Ectodermal cell (in vitro differentiated cells): Measurements from ENCODE around the gene DGKG.

Experiments used
- H3K27ac ChIP-seq: 2 replicates; pipeline ENCODE4 v1.7.0; 2013; ENCODE audit warnings: mild to moderate bottlenecking, low read depth, low read length; ENCODE audit not compliant: insufficient read depth, poor library complexity, severe bottlenecking
- H3K27me3 ChIP-seq: 2 replicates; pipeline ENCODE4 v1.7.0; 2013; ENCODE audit warnings: mild to moderate bottlenecking, low read length; ENCODE audit not compliant: insufficient read depth, control insufficient read depth, poor library complexity, severe bottlenecking
- H3K36me3 ChIP-seq: one replicate; pipeline ENCODE4 v1.7.0; 2013; ENCODE audit warnings: low read length; ENCODE audit not compliant: control insufficient read depth, insufficient read depth
- H3K4me1 ChIP-seq: one replicate; pipeline ENCODE4 v1.7.0; 2013; ENCODE audit warnings: low read length; ENCODE audit not compliant: control insufficient read depth, insufficient read depth
- H3K4me3 ChIP-seq: 2 replicates; pipeline ENCODE4 v1.7.0; 2013; ENCODE audit warnings: low read depth, low read length, control low read depth; ENCODE audit not compliant: insufficient read depth
- H3K9me3 ChIP-seq: 2 replicates; pipeline ENCODE4 v1.7.0; 2013; ENCODE audit warnings: mild to moderate bottlenecking, low read length, moderate library complexity; ENCODE audit not compliant: control insufficient read depth
- WGBS, 2 experiments: methylation state at CpG; one replicate each; pipeline ENCODE4 v1.1.7; 2013; ENCODE audit warnings: missing lambda C conversion rate in 2 of 2; 5-methylcytosine and 5-hydroxymethylcytosine counted together

The DGKG gene

DNA sequence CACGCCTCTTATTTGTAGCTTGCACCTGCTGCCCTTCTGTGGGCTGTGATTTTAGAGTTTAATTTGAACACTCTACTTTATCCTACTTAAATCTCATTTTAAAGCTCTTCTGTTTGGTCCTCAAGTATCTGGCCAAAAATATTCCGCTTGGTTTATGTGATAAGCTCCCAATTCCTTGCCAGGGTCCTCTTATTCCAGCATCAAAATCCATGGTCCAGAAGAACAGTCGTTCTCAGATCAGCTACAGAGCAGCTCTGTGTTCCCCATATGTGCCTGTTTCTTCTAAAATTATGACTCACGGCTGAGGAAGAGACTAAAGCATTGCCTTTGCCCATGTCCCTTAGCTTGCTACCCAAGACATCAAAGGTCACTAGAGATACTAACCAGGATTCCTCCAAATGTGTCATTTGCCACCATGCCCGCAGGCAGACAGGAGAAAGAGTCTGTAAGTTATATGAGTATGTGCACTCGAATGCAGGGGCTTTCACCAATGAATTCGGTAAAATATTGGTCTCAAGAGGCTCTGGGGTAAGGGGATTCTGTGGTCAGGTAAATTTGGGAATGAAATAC is 137.9 kb downstream of the DGKG start:
- Histone ChIP-seq H3K9me3 (no peaks in the 10 kb centered on the region), H3K36me3 (no peaks in the 10 kb centered on the region), H3K4me1 (no peaks in the 10 kb centered on the region), H3K27me3 (no peaks in the 10 kb centered on the region), H3K27ac (no peak overlapping the region), H3K4me3 (no peak overlapping the region)
- 90 to 92% methylated on average over 7 of the region's 7 CpGs for WGBS, 2 experiments

DNA sequence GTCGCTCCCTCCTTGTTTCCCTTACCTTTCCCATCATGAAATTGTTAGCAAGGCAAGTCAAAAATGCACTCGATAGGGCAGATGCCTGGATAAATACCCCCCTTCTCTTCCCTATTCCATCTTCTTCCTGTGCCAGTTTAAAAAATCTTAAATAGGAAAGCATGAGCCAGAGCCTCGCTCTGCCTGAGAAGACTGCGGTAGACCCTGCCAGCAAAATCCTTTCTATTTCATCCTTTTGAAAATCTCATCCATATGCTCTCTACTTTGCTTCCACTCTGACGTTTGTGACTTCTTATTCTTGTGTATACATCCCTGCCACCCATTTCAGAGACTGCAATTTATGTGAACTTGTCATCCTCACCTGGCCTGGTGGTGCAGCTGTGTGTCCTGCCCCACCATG is 138.6 kb downstream of the DGKG start:
- WGBS, 2 experiments = 85 to 90% methylated on average over 5 of the region's 5 CpGs
- H3K27me3 ChIP-seq = no peaks in the 10 kb centered on the region
- H3K36me3 ChIP-seq = no peaks in the 10 kb centered on the region

DNA sequence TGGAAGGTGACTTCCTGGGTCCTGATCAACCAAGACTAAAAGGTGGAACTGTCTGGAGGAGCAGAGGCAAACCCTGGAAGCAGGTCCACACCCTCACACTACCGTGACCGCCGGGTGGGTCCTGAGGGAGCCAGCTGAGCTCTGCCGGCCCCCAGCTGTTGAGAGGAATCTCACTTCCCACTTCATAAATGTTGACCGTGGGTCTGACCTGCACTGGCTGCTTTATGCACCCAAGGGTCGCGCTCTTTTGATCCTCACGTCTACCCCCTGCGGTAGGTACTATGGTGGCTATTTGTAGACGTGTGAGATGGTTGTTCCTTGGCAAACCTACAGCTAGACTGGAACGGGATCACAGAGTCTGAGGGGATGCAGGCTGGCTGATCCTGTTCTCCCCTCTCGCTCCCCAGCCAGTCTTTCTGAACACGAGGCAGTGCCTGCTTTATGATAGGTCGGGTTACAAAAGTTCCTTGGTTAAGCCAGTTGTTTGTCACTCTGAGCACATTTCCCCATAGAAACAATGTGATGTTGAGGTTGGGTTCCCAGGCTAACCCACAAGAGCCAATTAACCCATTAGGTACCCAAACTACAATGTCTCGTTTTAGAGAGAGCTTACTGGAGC is 140.2 kb downstream of the DGKG start:
- 86 to 87% methylated on average over 15 of the region's 15 CpGs for WGBS, 2 experiments
- H3K36me3 ChIP-seq = no peaks in the 10 kb centered on the region
- no peaks in the 10 kb centered on the region for H3K27me3 ChIP-seq
- H3K27ac ChIP-seq = no peak overlapping the region
- H3K4me1 ChIP-seq = no peaks in the 10 kb centered on the region
- no peak overlapping the region for H3K4me3 ChIP-seq
- no peaks in the 10 kb centered on the region for H3K9me3 ChIP-seq

More for the DNA sequence above, 138.6 kb downstream of the DGKG start:
- H3K27ac ChIP-seq = no peak overlapping the region
- H3K4me1 ChIP-seq = no peaks in the 10 kb centered on the region
- H3K9me3 ChIP-seq = no peaks in the 10 kb centered on the region
- H3K4me3 ChIP-seq = no peak overlapping the region

DNA sequence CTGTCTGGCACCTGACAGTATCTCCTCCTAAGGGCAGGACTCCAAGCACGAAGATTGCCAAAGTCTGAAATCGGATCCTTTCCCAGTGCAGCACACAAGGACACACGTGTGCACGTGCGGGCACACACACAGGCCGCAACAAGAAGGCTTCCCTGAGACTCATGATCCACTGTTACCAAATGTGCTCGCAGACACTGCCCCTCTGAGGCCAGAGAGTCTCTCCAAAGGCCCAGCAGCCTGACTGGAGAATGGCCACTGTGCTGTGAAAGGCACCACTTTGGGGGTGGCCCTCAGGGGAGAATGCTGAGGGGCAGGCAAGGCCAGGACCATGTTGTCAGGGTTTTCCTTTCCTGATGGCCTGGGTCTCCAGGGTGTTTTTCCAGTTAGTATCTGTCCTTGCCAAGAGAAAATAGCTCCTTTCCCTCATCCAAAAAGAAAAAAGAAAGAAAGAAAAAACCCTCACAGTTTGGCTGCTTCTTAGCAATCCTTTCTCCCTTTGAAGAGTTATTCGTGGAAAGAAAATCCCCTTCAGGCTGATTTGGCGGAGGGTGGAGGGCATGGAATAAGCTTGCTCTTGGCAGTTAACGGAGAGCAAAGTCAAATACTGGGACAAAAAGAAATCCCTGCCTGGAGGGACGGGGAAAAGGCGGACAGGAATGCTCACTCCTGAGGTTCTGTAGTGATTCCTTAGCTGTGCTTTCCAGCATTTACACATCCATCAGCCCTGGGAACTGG is 141.0 kb downstream of the DGKG start:
- Histone ChIP-seq H3K9me3 (no peaks in the 10 kb centered on the region), H3K4me3 (no peak overlapping the region), H3K27me3 (no peaks in the 10 kb centered on the region), H3K4me1 (no peaks in the 10 kb centered on the region), H3K27ac (no peak overlapping the region), H3K36me3 (no peaks in the 10 kb centered on the region)
- 75 to 77% methylated on average over 12 of the region's 12 CpGs for WGBS, 2 experiments

GRCh38 chr3:186220365-186220764 is 141.7 kb downstream of the DGKG start:
- Histone ChIP-seq H3K27me3 (no peaks in the 10 kb centered on the region), H3K9me3 (no peaks in the 10 kb centered on the region), H3K4me3 (no peak overlapping the region), H3K4me1 (no peaks in the 10 kb centered on the region), H3K27ac (no peak overlapping the region), H3K36me3 (no peaks in the 10 kb centered on the region)
- WGBS, 2 experiments = 87 to 93% methylated on average over 6 of the region's 6 CpGs

- no peak overlapping the region for H3K4me3 ChIP-seq
- no peak overlapping the region for H3K27ac ChIP-seq
- H3K9me3 ChIP-seq = no peaks in the 10 kb centered on the region
- H3K27me3 ChIP-seq = no peaks in the 10 kb centered on the region
- 94 to 97% methylated on average over 7 of the region's 7 CpGs for WGBS, 2 experiments
- no peaks in the 10 kb centered on the region for H3K4me1 ChIP-seq
- no peaks in the 10 kb centered on the region for H3K36me3 ChIP-seq
Measured at GRCh38 chr3:186219211-186219638, 142.8 kb downstream of the DGKG start.

GRCh38 chr3:186218421-186218820 is 143.6 kb downstream of the DGKG start:
- WGBS, 2 experiments = 96 to 97% methylated on average over 7 to 8 of the region's 8 CpGs
- Histone ChIP-seq H3K9me3 (no peaks in the 10 kb centered on the region), H3K4me3 (no peak overlapping the region), H3K27me3 (no peaks in the 10 kb centered on the region), H3K36me3 (no peaks in the 10 kb centered on the region), H3K4me1 (no peaks in the 10 kb centered on the region), H3K27ac (no peak overlapping the region)

DNA sequence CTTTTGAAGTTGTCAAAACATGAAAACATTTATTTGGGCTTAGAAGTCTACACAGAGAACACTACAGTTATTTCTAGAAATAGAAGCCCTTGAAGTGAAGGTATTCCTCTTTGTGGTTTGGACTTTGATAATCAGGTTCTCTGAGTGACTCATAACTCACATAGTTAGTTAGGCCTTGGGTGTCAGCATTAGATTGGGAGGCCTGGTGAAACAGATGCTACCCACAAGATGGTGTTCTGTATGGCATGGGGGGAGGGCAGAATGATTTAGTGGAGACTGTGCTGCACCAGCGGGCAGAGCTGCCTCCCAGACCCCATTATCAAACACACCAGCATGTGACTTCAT is 144.2 kb downstream of the DGKG start:
- Histone ChIP-seq H3K9me3 (no peaks in the 10 kb centered on the region), H3K27me3 (no peaks in the 10 kb centered on the region), H3K27ac (no peak overlapping the region), H3K36me3 (no peaks in the 10 kb centered on the region), H3K4me1 (no peaks in the 10 kb centered on the region), H3K4me3 (no peak overlapping the region)
- WGBS, 2 experiments = 80 to 83% methylated on average over 1 of the region's 1 CpG

GRCh38 chr3:186216900-186217819 is 144.9 kb downstream of the DGKG start:
- Histone ChIP-seq H3K27ac (no peak overlapping the region), H3K4me1 (no peaks in the 10 kb centered on the region), H3K4me3 (no peak overlapping the region), H3K27me3 (no peaks in the 10 kb centered on the region), H3K36me3 (no peaks in the 10 kb centered on the region), H3K9me3 (no peaks in the 10 kb centered on the region)
- 87 to 89% methylated on average over 4 of the region's 4 CpGs for WGBS, 2 experiments

DNA sequence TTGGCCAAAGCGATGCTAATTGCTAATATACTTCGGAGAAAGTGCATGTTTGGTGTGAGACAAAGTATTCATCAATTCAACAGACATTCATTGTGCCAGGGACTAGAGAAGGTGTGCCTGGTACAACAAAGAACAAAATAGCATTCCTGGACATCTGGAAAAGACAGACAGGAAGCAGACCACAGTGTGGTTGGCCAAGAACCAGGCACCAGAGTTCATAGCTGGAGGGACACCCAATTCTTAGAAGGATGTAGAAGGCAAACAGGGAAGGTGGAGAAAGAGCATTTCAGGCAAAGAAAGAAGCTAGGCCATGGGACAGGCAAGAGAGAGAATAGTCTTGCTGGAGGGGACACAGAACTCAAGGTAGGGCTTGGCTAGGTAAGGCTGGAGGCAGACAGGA is 147.4 kb downstream of the DGKG start:
- H3K9me3 ChIP-seq = no peaks in the 10 kb centered on the region
- H3K4me1 ChIP-seq = peaks cover 11% of the 10 kb centered on the region
- no peak overlapping the region for H3K27ac ChIP-seq
- 100% methylated on average over 2 of the region's 2 CpGs for WGBS, 2 experiments
- no peak overlapping the region for H3K4me3 ChIP-seq
- no peaks in the 10 kb centered on the region for H3K27me3 ChIP-seq
- H3K36me3 ChIP-seq = no peaks in the 10 kb centered on the region
